SJCRH30 (cell line): ENCODE measurements around the gene ZBTB17. TPM values are rescaled to one million over a fixed set of nuclear protein-coding genes. Genes with fewer than 3 reads are reported as not detected.
"Not testable (repeated sequence)": the region's sequence is repeated elsewhere in the genome, so short reads cannot be mapped to it uniquely, and the experiment has no call there.

Source experiments
- DNase-seq, 2 experiments: peaks; one replicate each; pipeline ENCODE4 v3.0.0-alpha.2; 2015 to 2020
- H3K27ac ChIP-seq: fragments of 250-450 bp; sonication (Bioruptor Pico); 2 replicates; pipeline ENCODE4 v1.5.1; 2020; ENCODE audit warnings: mild to moderate bottlenecking, moderate library complexity
- H3K27me3 ChIP-seq: fragments of 250-450 bp; sonication (Bioruptor Pico); 2 replicates; pipeline ENCODE4 v1.5.1; 2020; ENCODE audit warnings: mild to moderate bottlenecking, moderate library complexity
- H3K36me3 ChIP-seq: fragments of 250-450 bp; sonication (Bioruptor Pico); 2 replicates; pipeline ENCODE4 v1.5.1; 2020; ENCODE audit warnings: mild to moderate bottlenecking, moderate library complexity
- H3K4me1 ChIP-seq: fragments of 250-450 bp; sonication (Bioruptor Pico); 2 replicates; pipeline ENCODE4 v1.5.1; 2020; ENCODE audit warnings: mild to moderate bottlenecking, moderate library complexity
- H3K4me3 ChIP-seq: fragments of 250-450 bp; sonication (Bioruptor Pico); 2 replicates; pipeline ENCODE4 v1.5.1; 2020; ENCODE audit warnings: mild to moderate bottlenecking, moderate library complexity
- H3K9me3 ChIP-seq: fragments of 250-450 bp; sonication (Bioruptor Pico); replicated peaks from 2 replicates; pipeline ENCODE4 v1.5.1; 2020; ENCODE audit warnings: mild to moderate bottlenecking, moderate library complexity
- total RNA-seq: library from RNA; depleted of rRNA; stranded (reverse); fragments of >200 nt; shearing (Covaris generic); gene quantifications from 2 replicates; pipeline ENCODE4 v1.2.3, GENCODE V29; 2014

The ZBTB17 gene
- total RNA-seq, 1 experiment from 2014 or later: 34.9 TPM

GRCh38 chr1:15983275-15983674 lies 7.4 kb upstream of the ZBTB17 start:
- Histone ChIP-seq H3K36me3 (no peaks in the 10 kb centered on the region), H3K4me1 (no peaks in the 10 kb centered on the region), H3K27me3 (no peaks in the 10 kb centered on the region; the same call in 1 of the 2 replicates), H3K9me3 (no peaks in the 10 kb centered on the region), H3K27ac (no peak overlapping the region), H3K4me3 (no peak overlapping the region)
- no peak for DNase-seq

GRCh38 chr1:15981679-15982078 lies 5.8 kb upstream of the ZBTB17 start:
- Histone ChIP-seq H3K27me3 (no peaks in the 10 kb centered on the region; the same call in 1 of the 2 replicates), H3K36me3 (no peaks in the 10 kb centered on the region)

GRCh38 chr1:15977947-15978346 lies 2.0 kb upstream of the ZBTB17 start:
- H3K4me1 ChIP-seq, DNase-seq, H3K27me3 ChIP-seq, H3K4me3 ChIP-seq, H3K9me3 ChIP-seq, H3K36me3 ChIP-seq, H3K27ac ChIP-seq: not testable (repeated sequence)

More at GRCh38 chr1:15981679-15982078, 5.8 kb upstream of the ZBTB17 start:
- Histone ChIP-seq H3K27ac (no peak overlapping the region), H3K4me1 (peaks cover under 1% of the 10 kb centered on the region), H3K9me3 (no peaks in the 10 kb centered on the region), H3K4me3 (no peak overlapping the region)
- no peak for DNase-seq

GRCh38 chr1:15975358-15975804 lies 520 bp downstream of the ZBTB17 start:
- H3K27me3 ChIP-seq: no peaks in the 10 kb centered on the region
- peak; percentile 79 to 80 for DNase-seq
- H3K36me3 ChIP-seq: peaks cover 21% of the 10 kb centered on the region
- peak overlapping the region; percentile 96 for H3K4me3 ChIP-seq
- H3K27ac ChIP-seq: peak overlapping the region; percentile 73; the same call in 1 of the 2 replicates
- peaks cover 6% of the 10 kb centered on the region for H3K4me1 ChIP-seq
- no peaks in the 10 kb centered on the region for H3K9me3 ChIP-seq

- peaks cover 6% of the 10 kb centered on the region for H3K4me1 ChIP-seq
- no peaks in the 10 kb centered on the region for H3K27me3 ChIP-seq
- H3K9me3 ChIP-seq: no peaks in the 10 kb centered on the region
- H3K4me3 ChIP-seq: peak overlapping the region; percentile 96
- H3K36me3 ChIP-seq: peaks cover 24% of the 10 kb centered on the region
- peak overlapping the region; percentile 73; the same call in 1 of the 2 replicates for H3K27ac ChIP-seq
- DNase-seq: no peak
Measured at GRCh38 chr1:15974855-15975254, 1.0 kb downstream of the ZBTB17 start.

- H3K36me3 ChIP-seq: peaks cover 33% of the 10 kb centered on the region
Measured at GRCh38 chr1:15973772-15974171, 2.1 kb downstream of the ZBTB17 start.

GRCh38 chr1:15972409-15972808 lies 3.5 kb downstream of the ZBTB17 start:
- H3K27me3 ChIP-seq: no peaks in the 10 kb centered on the region
- no peak overlapping the region for H3K27ac ChIP-seq
- H3K36me3 ChIP-seq: peaks cover 44% of the 10 kb centered on the region
- no peaks in the 10 kb centered on the region for H3K9me3 ChIP-seq
- no peak for DNase-seq
- no peak overlapping the region for H3K4me3 ChIP-seq
- peaks cover 6% of the 10 kb centered on the region for H3K4me1 ChIP-seq

More at GRCh38 chr1:15973772-15974171, 2.1 kb downstream of the ZBTB17 start:
- no peak overlapping the region for H3K4me3 ChIP-seq
- H3K27ac ChIP-seq: no peak overlapping the region
- peaks cover 6% of the 10 kb centered on the region for H3K4me1 ChIP-seq
- H3K27me3 ChIP-seq: no peaks in the 10 kb centered on the region
- DNase-seq: no peak
- no peaks in the 10 kb centered on the region for H3K9me3 ChIP-seq

- Histone ChIP-seq H3K4me1 (no peaks in the 10 kb centered on the region), H3K36me3 (peaks cover 44% of the 10 kb centered on the region), H3K27me3 (no peaks in the 10 kb centered on the region), H3K9me3 (no peaks in the 10 kb centered on the region), H3K4me3 (no peak overlapping the region), H3K27ac (no peak overlapping the region)
- DNase-seq: no peak
Measured at GRCh38 chr1:15970911-15971310, 5.0 kb downstream of the ZBTB17 start.

DNA sequence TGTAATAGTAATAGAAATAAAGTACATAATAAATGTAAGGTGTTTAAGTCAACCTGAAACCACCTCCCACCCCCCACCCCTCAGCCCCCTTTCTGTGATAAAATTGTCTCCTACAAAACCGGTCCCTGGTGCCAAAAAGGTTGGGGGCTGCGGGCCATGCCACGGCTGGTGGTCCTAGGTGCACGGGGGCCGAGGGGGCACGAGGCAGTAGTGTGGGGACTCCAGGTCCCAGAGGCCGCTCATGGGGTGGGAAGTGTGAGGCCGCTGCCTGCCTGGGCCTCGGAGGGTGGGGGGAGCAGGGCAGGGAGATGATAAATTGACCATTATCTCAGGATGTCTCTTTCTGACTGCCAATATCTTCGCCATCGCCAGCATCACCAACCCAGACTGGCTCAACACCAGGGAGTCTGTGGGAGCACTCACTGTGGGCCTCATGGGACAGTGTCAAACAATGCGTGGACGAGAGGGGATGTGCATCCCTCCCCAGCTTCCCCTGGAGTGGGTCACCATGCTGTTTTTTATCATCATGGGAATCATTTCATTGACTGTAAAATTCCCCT lies 6.5 kb downstream of the ZBTB17 start:
- H3K9me3 ChIP-seq: no peaks in the 10 kb centered on the region
- peaks cover 48% of the 10 kb centered on the region for H3K36me3 ChIP-seq
- no peak overlapping the region for H3K27ac ChIP-seq
- H3K4me3 ChIP-seq: no peak overlapping the region
- DNase-seq: no peak
- no peaks in the 10 kb centered on the region for H3K27me3 ChIP-seq
- H3K4me1 ChIP-seq: no peaks in the 10 kb centered on the region

- no peaks in the 10 kb centered on the region for H3K9me3 ChIP-seq
- no peak overlapping the region for H3K27ac ChIP-seq
- no peaks in the 10 kb centered on the region for H3K4me1 ChIP-seq
- DNase-seq: no peak
- H3K4me3 ChIP-seq: no peak overlapping the region
- peaks cover 51% of the 10 kb centered on the region for H3K36me3 ChIP-seq
- H3K27me3 ChIP-seq: no peaks in the 10 kb centered on the region
Measured at GRCh38 chr1:15968172-15968571, 7.7 kb downstream of the ZBTB17 start.

DNA sequence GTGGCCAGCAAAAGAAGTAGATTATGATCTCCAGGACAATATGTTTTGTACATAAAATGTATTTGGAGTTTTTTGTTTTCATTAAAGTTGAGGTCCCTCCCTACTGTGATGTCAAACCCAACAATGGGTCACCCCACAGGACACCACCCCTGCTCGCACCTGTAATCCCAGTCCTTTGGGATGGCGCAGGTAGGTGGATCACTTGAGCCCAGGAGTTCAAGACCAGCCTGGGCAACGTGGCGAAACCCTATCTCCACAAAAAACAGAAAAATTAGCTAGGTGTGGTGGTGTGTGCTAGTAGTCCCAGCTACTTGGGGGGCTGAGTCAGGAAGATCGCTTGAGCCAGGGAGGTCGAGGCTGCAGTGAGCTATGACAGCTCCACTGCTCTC lies 9.0 kb downstream of the ZBTB17 start:
- no peak overlapping the region for H3K27ac ChIP-seq
- H3K9me3 ChIP-seq: no peaks in the 10 kb centered on the region

GRCh38 chr1:15966081-15966955 lies 9.6 kb downstream of the ZBTB17 start:
- Histone ChIP-seq H3K27me3 (no peaks in the 10 kb centered on the region), H3K4me3 (no peak overlapping the region), H3K36me3 (peaks cover 41% of the 10 kb centered on the region), H3K27ac (no peak overlapping the region), H3K4me1 (no peaks in the 10 kb centered on the region), H3K9me3 (no peaks in the 10 kb centered on the region)
- DNase-seq: no peak

More for the DNA sequence above, 9.0 kb downstream of the ZBTB17 start:
- Histone ChIP-seq H3K27me3 (no peaks in the 10 kb centered on the region), H3K36me3 (peaks cover 45% of the 10 kb centered on the region), H3K4me1 (no peaks in the 10 kb centered on the region), H3K4me3 (no peak overlapping the region)
- no peak for DNase-seq

GRCh38 chr1:15965228-15965767 lies 10.6 kb downstream of the ZBTB17 start:
- Histone ChIP-seq H3K4me3 (no peak overlapping the region), H3K36me3 (peaks cover 35% of the 10 kb centered on the region), H3K27me3 (no peaks in the 10 kb centered on the region), H3K4me1 (no peaks in the 10 kb centered on the region), H3K27ac (no peak overlapping the region), H3K9me3 (no peaks in the 10 kb centered on the region)
- no peak for DNase-seq

DNA sequence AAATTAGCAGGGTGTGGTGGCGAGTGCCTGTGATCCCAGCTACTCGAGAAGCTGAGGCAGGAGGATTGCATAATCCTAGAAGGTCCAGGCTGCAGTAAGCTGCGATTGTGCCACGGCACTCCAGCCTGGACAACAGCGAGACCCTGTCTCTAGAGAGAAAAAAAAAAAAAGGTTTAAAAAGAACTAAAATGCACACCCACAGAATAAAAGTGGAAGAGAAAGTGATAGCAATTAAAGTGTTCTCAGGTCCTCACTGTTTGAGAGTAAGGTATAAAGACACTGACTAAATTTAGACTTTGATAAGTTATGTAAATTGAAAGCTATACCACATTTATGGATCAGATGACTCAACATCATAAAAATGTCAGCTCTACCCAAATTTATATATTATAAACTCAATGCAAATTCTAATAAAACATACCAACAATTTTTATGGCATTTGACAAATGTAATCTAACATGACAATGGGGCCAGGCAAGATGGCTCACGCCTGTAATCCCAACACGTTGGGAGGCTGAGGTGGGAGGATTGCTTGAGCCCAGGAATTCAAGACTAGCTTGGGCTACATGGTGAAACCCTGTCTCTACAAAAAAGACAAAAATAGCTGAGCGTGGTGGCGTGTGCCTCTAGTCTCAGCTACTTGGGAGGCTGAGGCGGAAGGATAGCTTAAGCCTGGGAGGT lies 11.8 kb downstream of the ZBTB17 start:
- H3K9me3 ChIP-seq: no peaks in the 10 kb centered on the region
- no peak for DNase-seq
- H3K27ac ChIP-seq: no peak overlapping the region
- peaks cover under 1% of the 10 kb centered on the region; the same call in 1 of the 2 replicates for H3K4me1 ChIP-seq
- no peaks in the 10 kb centered on the region for H3K27me3 ChIP-seq
- peaks cover 25% of the 10 kb centered on the region for H3K36me3 ChIP-seq
- no peak overlapping the region for H3K4me3 ChIP-seq
